Adrenal gland (tissue), 12 donors: ENCODE results near the gene DDTL. TPM values are rescaled to one million over a fixed set of nuclear protein-coding genes. Genes with fewer than 3 reads are reported as not detected.
"Not testable (repeated sequence)": the region's sequence is repeated elsewhere in the genome, so short reads cannot be mapped to it uniquely, and the experiment has no call there.

Experiments used
- DNase-seq, 7 donors: peaks; one replicate each; pipeline ENCODE4 v3.0.0-alpha.2; 2019 to 2020
- H3K27ac ChIP-seq, 5 donors: fragments of 200-600 bp; sonication (generic) in 4 of 5; 1 replicate in 3 of 5; 2 replicates in 2 of 5; pipeline versions ENCODE4 v1.5.1 to v1.8.0; 2016 to 2020; ENCODE audit warnings: mild to moderate bottlenecking in 1 of 5
- H3K27me3 ChIP-seq: fragments of 200-600 bp; 2 replicates; pipeline ENCODE4 v1.8.0; 2021
- H3K36me3 ChIP-seq, 2 donors: fragments of 200-600 bp; replicated peaks in 1 of 2; 1 replicate in 1 of 2; 2 replicates in 1 of 2; pipeline versions ENCODE4 v1.5.1 to v1.8.0; 2018 to 2022
- H3K4me1 ChIP-seq, 2 donors: fragments of 200-600 bp; replicated peaks in 1 of 2; 1 replicate in 1 of 2; 2 replicates in 1 of 2; pipeline versions ENCODE4 v1.5.1 to v1.8.0; 2018 to 2021
- H3K4me3 ChIP-seq, 4 donors: fragments of 200-600 bp; sonication (generic) in 3 of 4; one replicate each; pipeline ENCODE4 v1.5.1; 2016 to 2018
- H3K9me3 ChIP-seq, 3 donors: fragments of 200-600 bp; sonication (generic) in 1 of 3; replicated peaks in 1 of 3; 1 replicate in 2 of 3; 2 replicates in 1 of 3; pipeline versions ENCODE4 v1.5.1 to v1.8.0; 2016 to 2021
- CTCF ChIP-seq, 6 experiments: fragments of 450-650 bp in 4 of 6; fragments of 200-600 bp in 2 of 6; sonication (generic) in 1 of 6; IDR thresholded peaks; 1 replicate in 5 of 6; 2 replicates in 1 of 6; pipeline versions ENCODE4 v1.5.1 to v1.8.0; 2016 to 2021; ENCODE audit warnings: antibody characterized with exemption in 6 of 6, mild to moderate bottlenecking in 2 of 6, moderate library complexity in 1 of 6
- WGBS, 4 donors: extraction: QIAGEN DNeasy Blood & Tissue Kit in 2 of 4; methylation state at CpG; one replicate each; pipeline versions ENCODE4 v1.1.5 to v1.1.7; 2013 to 2017; 5-methylcytosine and 5-hydroxymethylcytosine counted together
- intact Hi-C, 2 donors: fragments of 100-400 bp; cut with DNase I; formaldehyde crosslinking; loops; one replicate each; pipeline versions ENCODE4 v1.14.1 to v1.15.0; 2022 to 2023
- polyA plus RNA-seq, 3 donors: library from polyadenylated mRNA; stranded (reverse); fragments of 200-250 nt in 2 of 3; fragments of 350-450 nt in 1 of 3; fragmentation: Illumina TruSeq in 1 of 3; extraction: RNeasy Lipid Tissue Mini Kit (QIAGEN cat#74804) in 1 of 3; gene quantifications; one replicate each; pipeline ENCODE4 v1.2.3, GENCODE V29; 2013 to 2014
- total RNA-seq, 9 donors: library from RNA; depleted of rRNA in 4 of 9; stranded (reverse); fragments of >200 nt in 4 of 9; fragments of 120-200 nt in 1 of 9; fragmentation: NEBNext Ultra II Directional in 1 of 9; extraction: Animal tissue kit (Norgen Biotek cat#: 25700) in 1 of 9; gene quantifications; one replicate each; pipeline versions ENCODE4 v1.1.0 to v1.2.4, GENCODE V29; 2013 to 2023
- donor health status: healthy with polysubstance abuse.
- donor health status: Bipolar disorder and iron deficiency.
- donor health status: DM: yes; HTN: yes; CAD: no.
- donor health status: DM: no; HTN: no; CAD: no.
- donor health status: DM: no; HTN: no; CAD: no.
- donor health status: DM: yes; HTN: yes; CAD: no.

The DDTL gene
- total and polyA plus RNA-seq, 12 donors = 0.11 to 4.2 (median 1.2) TPM; not detected in 3

GRCh38 chr22:23953485-23953884 is 13.2 kb upstream of the DDTL start:
- not testable (repeated sequence) for H3K4me1 ChIP-seq, H3K27ac ChIP-seq, H3K9me3 ChIP-seq, H3K27me3 ChIP-seq, H3K4me3 ChIP-seq, H3K36me3 ChIP-seq
- DNase-seq = peak in 1 of 7 donors; percentile 15
- 74 to 89% (median 79%) methylated on average over 3 to 4 of the region's 4 CpGs for WGBS, 4 donors
- intact Hi-C loops = loop anchor here (10.0 kb wide), 2 partner anchors 89 to 221 kb away; no protein-coding TSS in a partner anchor

GRCh38 chr22:23954193-23954990 is 12.3 kb upstream of the DDTL start:
- not testable (repeated sequence) for H3K27me3 ChIP-seq, H3K4me3 ChIP-seq, H3K27ac ChIP-seq, H3K9me3 ChIP-seq, H3K36me3 ChIP-seq, H3K4me1 ChIP-seq, DNase-seq
- whole genome bisulfite sequencing, 4 donors = 69 to 83% (median 75%) methylated on average over 8 of the region's 8 CpGs
- intact Hi-C loops = loop anchor here (10.0 kb wide), 2 partner anchors 90 to 220 kb away; no protein-coding TSS in a partner anchor

- H3K36me3 ChIP-seq, H3K27me3 ChIP-seq, H3K4me1 ChIP-seq, H3K4me3 ChIP-seq, H3K9me3 ChIP-seq, H3K27ac ChIP-seq: not testable (repeated sequence)
- peak in 1 of 7 donors; percentile 14 for DNase-seq
- intact Hi-C loops = loop anchor here (10.0 kb wide), 2 partner anchors 90 to 220 kb away; no protein-coding TSS in a partner anchor
- WGBS, 4 donors = 73 to 94% (median 83%) methylated on average over 3 to 6 of the region's 6 CpGs
These were observed 11.7 kb upstream of the DDTL start for GRCh38 chr22:23954991-23955305.

GRCh38 chr22:23955886-23956285 is 10.8 kb upstream of the DDTL start:
- WGBS, 4 donors = 52 to 70% (median 66%) methylated on average over 3 to 7 of the region's 8 CpGs
- not testable (repeated sequence) for H3K36me3 ChIP-seq, H3K4me1 ChIP-seq, H3K4me3 ChIP-seq, H3K9me3 ChIP-seq, H3K27me3 ChIP-seq, H3K27ac ChIP-seq, DNase-seq
- intact Hi-C loops = loop anchor here (10.0 kb wide), 2 partner anchors 91 to 219 kb away; no protein-coding TSS in a partner anchor

- WGBS, 4 donors = 17 to 23% (median 21%) methylated on average over 12 of the region's 12 CpGs
These were observed 10.3 kb upstream of the DDTL start for GRCh38 chr22:23956301-23956900.

GRCh38 chr22:23961084-23961771 is 5.5 kb upstream of the DDTL start, which contains the start of gene GSTT2B:
TSS of gene GSTT2B (minus strand) at chr22:23961195. CDS start at chr22:23961131, 64 bp downstream.
- intact Hi-C loops, H3K27ac ChIP-seq: not testable (repeated sequence)
- WGBS, 4 donors = no CpG with 5 or more reads among the region's 43 CpGs

More at GRCh38 chr22:23956301-23956900, 10.3 kb upstream of the DDTL start:
- intact Hi-C loops = loop anchor here (10.0 kb wide), 2 partner anchors 92 to 218 kb away; no protein-coding TSS in a partner anchor
- TF ChIP-seq CTCF (IDR thresholded peaks at IDR 0.05) = peak; percentile 67 to 96 (median 88)
- H3K4me3 ChIP-seq, H3K27ac ChIP-seq, H3K36me3 ChIP-seq, H3K27me3 ChIP-seq, H3K9me3 ChIP-seq, H3K4me1 ChIP-seq: not testable (repeated sequence)
- DNase-seq = peak; percentile 57 to 92 (median 84)

GRCh38 chr22:23966094-23966493 is 594 bp upstream of the DDTL start:
- H3K27ac ChIP-seq, intact Hi-C loops, H3K36me3 ChIP-seq, H3K27me3 ChIP-seq, H3K4me3 ChIP-seq, H3K4me1 ChIP-seq, H3K9me3 ChIP-seq, DNase-seq: not testable (repeated sequence)
- WGBS, 4 donors = no CpG with 5 or more reads among the region's 18 CpGs

More at GRCh38 chr22:23961084-23961771, 5.5 kb upstream of the DDTL start, which contains the start of gene GSTT2B:
- H3K36me3 ChIP-seq, H3K9me3 ChIP-seq, H3K27me3 ChIP-seq, H3K4me1 ChIP-seq, H3K4me3 ChIP-seq, DNase-seq: not testable (repeated sequence)
